ENCODE data around the gene SART3. TPM values are rescaled to one million over a fixed set of nuclear protein-coding genes. Genes with fewer than 3 reads are reported as not detected.

The SART3 gene
- total RNA-seq, 1 donor from 2014 or later, result 74.5 TPM

- H3K27ac Mint-ChIP-seq, result no peak overlapping the region
- H3K4me3 Mint-ChIP-seq (ENCODE audit: low read depth), result no peak overlapping the region
- H3K36me3 Mint-ChIP-seq (ENCODE audit: insufficient read depth), result no peaks in the 10 kb centered on the region
- H3K4me1 Mint-ChIP-seq (ENCODE audit: low read depth), result no peaks in the 10 kb centered on the region
- no peaks in the 10 kb centered on the region for H3K9me3 Mint-ChIP-seq (ENCODE audit: low read depth)
- TF ChIP-seq CTCF (IDR thresholded peaks at IDR 0.05; ENCODE audit: unreplicated experiment), result no peak
- no peak for DNase-seq (ENCODE audit: low spot score, unreplicated experiment)
- H3K27me3 Mint-ChIP-seq, result peaks cover 19% of the 10 kb centered on the region
These were observed 47.1 kb upstream of the SART3 start for GRCh38 chr12:108607981-108608600.

GRCh38 chr12:108606492-108606891 lies 45.5 kb upstream of the SART3 start:
- Mint-ChIP-seq H3K9me3 (ENCODE audit: low read depth) (no peaks in the 10 kb centered on the region), H3K4me1 (ENCODE audit: low read depth) (no peaks in the 10 kb centered on the region), H3K27me3 (peaks cover 12% of the 10 kb centered on the region), H3K4me3 (ENCODE audit: low read depth) (no peak overlapping the region), H3K27ac (no peak overlapping the region), H3K36me3 (ENCODE audit: insufficient read depth) (no peaks in the 10 kb centered on the region)
- DNase-seq (ENCODE audit: low spot score, unreplicated experiment), result no peak
- TF ChIP-seq CTCF (IDR thresholded peaks at IDR 0.05; ENCODE audit: unreplicated experiment), result no peak

GRCh38 chr12:108605690-108606406 lies 44.9 kb upstream of the SART3 start:
- no peak for DNase-seq (ENCODE audit: low spot score, unreplicated experiment)
- no peak for TF ChIP-seq CTCF (IDR thresholded peaks at IDR 0.05; ENCODE audit: unreplicated experiment)
- Mint-ChIP-seq H3K27me3 (peaks cover 11% of the 10 kb centered on the region), H3K9me3 (ENCODE audit: low read depth) (no peaks in the 10 kb centered on the region), H3K27ac (no peak overlapping the region), H3K4me1 (ENCODE audit: low read depth) (no peaks in the 10 kb centered on the region), H3K36me3 (ENCODE audit: insufficient read depth) (no peaks in the 10 kb centered on the region), H3K4me3 (ENCODE audit: low read depth) (no peak overlapping the region)

DNA sequence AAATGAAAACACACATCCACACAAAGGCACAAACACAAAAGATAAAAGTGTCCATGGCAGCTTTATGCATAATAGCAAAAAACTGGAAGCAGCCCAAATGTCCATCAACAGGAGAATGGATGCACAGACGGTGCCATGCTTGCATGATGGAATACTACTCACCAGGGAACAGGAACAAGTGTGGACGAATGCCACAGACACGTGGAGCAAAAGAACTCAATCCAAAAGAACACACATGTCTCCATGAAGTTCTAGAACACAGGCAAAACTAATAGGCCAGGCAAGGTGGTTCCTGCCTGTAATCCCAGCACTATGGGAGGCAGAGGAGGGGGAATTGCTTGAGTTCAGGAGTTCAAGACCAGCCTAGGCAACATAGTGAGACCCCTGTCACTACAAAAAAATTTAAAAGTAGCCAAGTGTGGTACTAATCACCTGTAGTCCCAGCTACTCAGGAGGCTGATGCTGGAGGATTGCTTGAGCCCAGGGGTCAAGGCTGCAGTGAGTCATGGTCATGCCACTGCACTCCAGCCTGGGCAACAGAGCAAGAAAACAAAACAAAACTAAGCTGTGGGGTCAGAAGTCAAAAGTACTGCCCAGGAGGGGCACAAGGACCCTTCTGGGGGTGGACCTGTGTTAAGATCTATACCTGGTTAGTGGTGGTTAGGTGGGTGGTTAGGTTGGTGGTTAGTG lies 44.2 kb upstream of the SART3 start:
- H3K4me1 Mint-ChIP-seq (ENCODE audit: low read depth), result no peaks in the 10 kb centered on the region
- no peak for DNase-seq (ENCODE audit: low spot score, unreplicated experiment)
- no peak overlapping the region for H3K27ac Mint-ChIP-seq
- H3K27me3 Mint-ChIP-seq, result peaks cover 8% of the 10 kb centered on the region
- no peak overlapping the region for H3K4me3 Mint-ChIP-seq (ENCODE audit: low read depth)
- H3K36me3 Mint-ChIP-seq (ENCODE audit: insufficient read depth), result no peaks in the 10 kb centered on the region
- no peak for TF ChIP-seq CTCF (IDR thresholded peaks at IDR 0.05; ENCODE audit: unreplicated experiment)
- H3K9me3 Mint-ChIP-seq (ENCODE audit: low read depth), result no peaks in the 10 kb centered on the region

GRCh38 chr12:108604208-108604941 lies 43.4 kb upstream of the SART3 start:
- no peak overlapping the region for H3K27ac Mint-ChIP-seq

More at GRCh38 chr12:108604208-108604941, 43.4 kb upstream of the SART3 start:
- Mint-ChIP-seq H3K9me3 (ENCODE audit: low read depth) (no peaks in the 10 kb centered on the region), H3K4me3 (ENCODE audit: low read depth) (no peak overlapping the region), H3K36me3 (ENCODE audit: insufficient read depth) (no peaks in the 10 kb centered on the region), H3K4me1 (ENCODE audit: low read depth) (no peaks in the 10 kb centered on the region), H3K27me3 (peaks cover 8% of the 10 kb centered on the region)
- DNase-seq (ENCODE audit: low spot score, unreplicated experiment), result no peak
- TF ChIP-seq CTCF (IDR thresholded peaks at IDR 0.05; ENCODE audit: unreplicated experiment), result no peak

All from progenitor cell of endocrine pancreas (in vitro differentiated cells).